Neutrophil (primary cell): ENCODE data around the gene GRIK3.

ENCODE experiments used
- H3K27ac ChIP-seq: fragments of 200-600 bp; sonication (generic); 2 replicates; pipeline ENCODE4 v1.5.1; 2016; ENCODE audit warnings: mild to moderate bottlenecking, moderate library complexity
- H3K27me3 ChIP-seq: fragments of 200-600 bp; sonication (generic); 2 replicates; pipeline ENCODE4 v1.6.0; 2016; ENCODE audit warnings: mild to moderate bottlenecking
- H3K36me3 ChIP-seq: fragments of 200-600 bp; sonication (generic); 2 replicates; pipeline ENCODE4 v1.5.1; 2017
- H3K4me1 ChIP-seq, 2 experiments: fragments of 200-600 bp in 1 of 2; sonication (generic) in 1 of 2; 1 replicate in 1 of 2; 2 replicates in 1 of 2; pipeline versions ENCODE4 v1.5.1 to v1.6.1; 2013 to 2016; ENCODE audit warnings: low read depth in 1 of 2, low read length in 1 of 2, mild to moderate bottlenecking in 1 of 2, moderate library complexity in 1 of 2; ENCODE audit not compliant: control insufficient read depth in 1 of 2, insufficient read depth in 1 of 2
- H3K4me3 ChIP-seq, 2 experiments: fragments of 200-600 bp in 1 of 2; sonication (generic) in 1 of 2; 1 replicate in 1 of 2; 2 replicates in 1 of 2; pipeline ENCODE4 v1.5.1; 2013 to 2016; ENCODE audit warnings: low read depth in 1 of 2, low read length in 1 of 2, mild to moderate bottlenecking in 1 of 2, moderate library complexity in 1 of 2
- H3K9me3 ChIP-seq: fragments of 200-600 bp; sonication (generic); 2 replicates; pipeline ENCODE4 v1.5.1; 2016
- TF ChIP-seq, protein P1 (sequence below): fragments of 200-600 bp; sonication (generic); IDR thresholded peaks from 2 replicates; pipeline ENCODE4 v1.5.1; 2016; ENCODE audit warnings: antibody characterized with exemption

Gene GRIK3

GRCh38 chr1:37043101-37043500 lies 8.8 kb upstream of the GRIK3 start:
- H3K36me3 ChIP-seq: no peaks in the 10 kb centered on the region
- TF ChIP-seq, protein P1, sequence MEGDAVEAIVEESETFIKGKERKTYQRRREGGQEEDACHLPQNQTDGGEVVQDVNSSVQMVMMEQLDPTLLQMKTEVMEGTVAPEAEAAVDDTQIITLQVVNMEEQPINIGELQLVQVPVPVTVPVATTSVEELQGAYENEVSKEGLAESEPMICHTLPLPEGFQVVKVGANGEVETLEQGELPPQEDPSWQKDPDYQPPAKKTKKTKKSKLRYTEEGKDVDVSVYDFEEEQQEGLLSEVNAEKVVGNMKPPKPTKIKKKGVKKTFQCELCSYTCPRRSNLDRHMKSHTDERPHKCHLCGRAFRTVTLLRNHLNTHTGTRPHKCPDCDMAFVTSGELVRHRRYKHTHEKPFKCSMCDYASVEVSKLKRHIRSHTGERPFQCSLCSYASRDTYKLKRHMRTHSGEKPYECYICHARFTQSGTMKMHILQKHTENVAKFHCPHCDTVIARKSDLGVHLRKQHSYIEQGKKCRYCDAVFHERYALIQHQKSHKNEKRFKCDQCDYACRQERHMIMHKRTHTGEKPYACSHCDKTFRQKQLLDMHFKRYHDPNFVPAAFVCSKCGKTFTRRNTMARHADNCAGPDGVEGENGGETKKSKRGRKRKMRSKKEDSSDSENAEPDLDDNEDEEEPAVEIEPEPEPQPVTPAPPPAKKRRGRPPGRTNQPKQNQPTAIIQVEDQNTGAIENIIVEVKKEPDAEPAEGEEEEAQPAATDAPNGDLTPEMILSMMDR: no peak
- H3K9me3 ChIP-seq: no peaks in the 10 kb centered on the region
- no peaks in the 10 kb centered on the region for H3K4me1 ChIP-seq
- H3K27me3 ChIP-seq: peaks cover 66% of the 10 kb centered on the region
- H3K4me3 ChIP-seq: no peak overlapping the region
- no peak overlapping the region for H3K27ac ChIP-seq

DNA sequence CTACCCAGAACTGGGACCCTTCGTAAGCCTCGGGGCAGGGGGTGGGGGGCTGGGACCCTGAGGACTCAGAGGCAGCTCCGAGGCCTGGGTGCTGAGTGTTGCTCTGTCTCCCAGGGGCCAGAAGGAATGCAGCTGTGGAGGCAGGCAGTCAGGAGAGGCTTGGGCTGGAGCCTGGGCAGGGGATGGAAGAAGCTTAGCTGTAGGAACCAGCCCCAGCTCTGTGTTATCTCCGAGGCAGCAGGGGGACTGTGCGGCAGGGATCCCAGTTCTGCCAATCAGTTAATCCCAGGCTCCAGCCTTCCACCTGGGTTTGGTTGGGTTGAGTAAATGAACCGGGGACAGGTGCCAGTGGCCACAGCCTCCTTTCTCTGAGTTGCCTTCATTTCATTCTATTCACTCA lies 8.2 kb upstream of the GRIK3 start:
- H3K36me3 ChIP-seq: no peaks in the 10 kb centered on the region
- H3K27ac ChIP-seq: no peak overlapping the region
- H3K9me3 ChIP-seq: no peaks in the 10 kb centered on the region
- TF ChIP-seq, protein P1: no peak
- H3K4me3 ChIP-seq: no peak overlapping the region
- peaks cover 72% of the 10 kb centered on the region for H3K27me3 ChIP-seq
- no peaks in the 10 kb centered on the region for H3K4me1 ChIP-seq

- Histone ChIP-seq H3K36me3 (no peaks in the 10 kb centered on the region), H3K27ac (no peak overlapping the region), H3K4me3 (no peak overlapping the region), H3K9me3 (no peaks in the 10 kb centered on the region), H3K27me3 (peaks cover 76% of the 10 kb centered on the region), H3K4me1 (no peaks in the 10 kb centered on the region)
- TF ChIP-seq, protein P1: no peak
Observed at GRCh38 chr1:37041483-37041882, 7.2 kb upstream of the GRIK3 start.

GRCh38 chr1:37040773-37041172 lies 6.5 kb upstream of the GRIK3 start:
- Histone ChIP-seq H3K27me3 (peaks cover 82% of the 10 kb centered on the region), H3K36me3 (no peaks in the 10 kb centered on the region), H3K4me1 (no peaks in the 10 kb centered on the region), H3K4me3 (no peak overlapping the region), H3K9me3 (no peaks in the 10 kb centered on the region), H3K27ac (no peak overlapping the region)
- TF ChIP-seq, protein P1: no peak

GRCh38 chr1:37040261-37040660 lies 5.9 kb upstream of the GRIK3 start:
- Histone ChIP-seq H3K27ac (no peak overlapping the region), H3K36me3 (no peaks in the 10 kb centered on the region), H3K27me3 (peaks cover 88% of the 10 kb centered on the region), H3K4me3 (no peak overlapping the region), H3K4me1 (no peaks in the 10 kb centered on the region), H3K9me3 (no peaks in the 10 kb centered on the region)
- TF ChIP-seq, protein P1: no peak
